ENCODE data around the gene SREBF1. TPM values are rescaled to one million over a fixed set of nuclear protein-coding genes. Genes with fewer than 3 reads are reported as not detected.

Gene SREBF1
- total RNA-seq, 4 donors from 2014 or later = 118 to 226 (median 185) TPM

DNA sequence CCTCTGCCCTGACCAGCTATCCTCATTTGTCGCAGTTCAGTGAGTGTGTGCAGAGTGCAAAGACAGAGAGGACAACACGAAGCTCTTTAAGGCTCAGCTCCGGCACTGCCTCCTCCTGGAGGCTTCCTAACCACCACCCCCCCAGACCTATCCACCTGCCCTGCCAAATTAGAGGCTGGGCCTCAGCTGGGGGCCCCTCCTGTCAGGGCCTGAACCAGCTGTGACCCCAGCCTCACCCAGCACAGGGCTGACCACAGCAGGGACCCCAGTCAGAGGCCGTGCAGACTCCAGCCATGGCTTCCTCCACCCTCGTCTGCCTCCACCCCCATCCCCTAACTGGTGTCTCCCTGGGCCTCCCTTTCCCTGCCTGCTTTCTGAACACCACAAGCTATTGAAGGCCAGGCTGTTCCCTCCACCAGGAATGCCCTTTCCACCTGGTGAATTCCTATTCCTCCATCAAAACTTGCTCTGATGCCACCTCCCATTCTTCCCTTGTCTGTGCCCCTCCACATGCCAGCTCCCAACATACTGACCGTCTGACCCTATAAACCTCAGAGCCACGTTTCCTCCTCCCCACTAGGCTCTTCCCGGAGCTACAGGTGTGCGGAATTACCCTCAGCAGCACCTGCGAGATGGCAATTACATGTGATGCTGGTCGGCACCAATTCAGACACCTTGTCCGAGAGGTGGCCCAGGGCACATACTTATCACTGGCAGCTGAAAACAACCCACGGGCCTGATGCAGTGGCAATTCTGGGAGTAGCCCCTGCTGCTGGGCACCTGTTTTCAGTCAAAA, 8.8 kb downstream of the SREBF1 start:
- Histone ChIP-seq H3K27me3 (no peaks in the 10 kb centered on the region), H3K4me1 (peaks cover 11 to 78% (median 16%) of the 10 kb centered on the region in 4 donors), H3K27ac (no peak overlapping the region), H3K4me3 (no peak overlapping the region), H3K36me3 (peaks cover 0 to 12% (median 0%) of the 10 kb centered on the region in 3 donors), H3K9me3 (no peaks in the 10 kb centered on the region)
- TF ChIP-seq POLR2A (IDR thresholded peaks at IDR 0.05) = no peak
- TF ChIP-seq, protein P1, sequence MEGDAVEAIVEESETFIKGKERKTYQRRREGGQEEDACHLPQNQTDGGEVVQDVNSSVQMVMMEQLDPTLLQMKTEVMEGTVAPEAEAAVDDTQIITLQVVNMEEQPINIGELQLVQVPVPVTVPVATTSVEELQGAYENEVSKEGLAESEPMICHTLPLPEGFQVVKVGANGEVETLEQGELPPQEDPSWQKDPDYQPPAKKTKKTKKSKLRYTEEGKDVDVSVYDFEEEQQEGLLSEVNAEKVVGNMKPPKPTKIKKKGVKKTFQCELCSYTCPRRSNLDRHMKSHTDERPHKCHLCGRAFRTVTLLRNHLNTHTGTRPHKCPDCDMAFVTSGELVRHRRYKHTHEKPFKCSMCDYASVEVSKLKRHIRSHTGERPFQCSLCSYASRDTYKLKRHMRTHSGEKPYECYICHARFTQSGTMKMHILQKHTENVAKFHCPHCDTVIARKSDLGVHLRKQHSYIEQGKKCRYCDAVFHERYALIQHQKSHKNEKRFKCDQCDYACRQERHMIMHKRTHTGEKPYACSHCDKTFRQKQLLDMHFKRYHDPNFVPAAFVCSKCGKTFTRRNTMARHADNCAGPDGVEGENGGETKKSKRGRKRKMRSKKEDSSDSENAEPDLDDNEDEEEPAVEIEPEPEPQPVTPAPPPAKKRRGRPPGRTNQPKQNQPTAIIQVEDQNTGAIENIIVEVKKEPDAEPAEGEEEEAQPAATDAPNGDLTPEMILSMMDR (IDR thresholded peaks at IDR 0.05) = no peak
- no peak for DNase-seq

DNA sequence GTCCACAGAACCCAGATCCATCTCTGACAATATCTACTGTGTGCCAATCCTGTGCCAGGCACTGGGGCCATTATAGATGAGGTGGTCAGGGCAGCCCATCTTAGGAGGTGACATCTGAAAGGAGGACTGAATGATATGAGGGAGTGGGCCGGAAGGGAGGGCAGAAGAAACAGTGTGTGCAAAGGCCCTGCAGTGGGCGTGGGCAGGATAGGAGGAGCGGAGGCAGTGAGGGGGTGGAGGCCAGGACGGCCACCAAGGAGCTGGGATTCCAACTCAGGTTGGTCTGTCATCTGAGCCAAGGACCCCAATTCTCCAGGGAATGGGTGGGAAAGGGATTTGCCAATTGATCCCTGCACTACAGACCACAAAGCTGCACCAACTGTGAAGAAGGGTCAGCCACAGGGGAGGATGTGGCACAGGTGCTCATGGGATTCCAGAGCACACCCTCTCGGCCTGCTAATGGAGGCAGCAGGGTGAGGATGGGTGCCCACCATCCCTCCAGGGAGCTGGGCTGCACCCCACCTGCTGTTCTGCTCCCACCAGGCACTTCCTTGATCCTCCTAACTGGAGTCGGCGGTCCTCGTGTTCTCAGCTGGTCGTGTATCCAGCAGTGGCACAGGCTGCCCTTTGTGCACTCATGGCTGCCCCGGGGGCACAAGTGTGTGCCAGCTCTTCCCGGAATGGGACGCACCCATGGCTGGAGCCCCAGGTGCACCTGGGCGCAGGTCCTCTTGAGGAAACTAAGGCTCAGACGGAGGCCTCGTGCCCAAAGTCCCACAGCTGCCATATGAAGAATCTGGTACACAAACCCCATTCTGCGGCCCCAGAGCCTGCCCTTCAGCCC, 9.6 kb downstream of the SREBF1 start:
- DNase-seq = no peak

DNA sequence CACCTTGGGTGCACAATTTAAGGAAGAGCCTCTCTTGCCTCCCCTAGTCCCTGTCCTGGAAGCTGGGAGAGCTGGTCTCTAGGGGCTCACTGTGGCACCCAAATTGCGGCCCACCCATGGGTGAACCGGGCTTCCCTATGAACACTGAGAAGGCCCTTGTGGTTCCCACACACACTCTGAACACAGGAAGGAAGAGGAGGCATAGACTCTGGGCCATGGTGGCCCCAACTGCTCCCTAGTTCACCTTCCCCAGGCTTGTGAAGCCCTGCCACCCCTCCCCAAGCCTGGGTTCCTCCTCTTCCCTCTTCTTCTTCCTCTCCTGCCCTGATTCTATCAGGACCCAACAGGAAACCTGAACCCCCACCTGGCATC, 10.5 kb downstream of the SREBF1 start:
- H3K4me3 ChIP-seq = no peak overlapping the region
- TF ChIP-seq POLR2A (IDR thresholded peaks at IDR 0.05) = no peak
- TF ChIP-seq, protein P1 (IDR thresholded peaks at IDR 0.05) = no peak
- H3K4me1 ChIP-seq = peaks cover 14 to 84% (median 20%) of the 10 kb centered on the region in 4 donors
- H3K27me3 ChIP-seq = no peaks in the 10 kb centered on the region
- peak overlapping the region in 3 of 4 donors; percentile 59 to 95 (median 84) for H3K27ac ChIP-seq
- no peaks in the 10 kb centered on the region for H3K9me3 ChIP-seq
- peaks cover 0 to 2% (median 0%) of the 10 kb centered on the region in 3 donors for H3K36me3 ChIP-seq
- DNase-seq = no peak

More for the DNA sequence above, 9.6 kb downstream of the SREBF1 start:
- peaks cover 0 to 10% (median 0%) of the 10 kb centered on the region in 3 donors for H3K36me3 ChIP-seq
- H3K27ac ChIP-seq = peak overlapping the region in 1 of 4 donors; percentile 59
- no peaks in the 10 kb centered on the region for H3K27me3 ChIP-seq
- TF ChIP-seq POLR2A (IDR thresholded peaks at IDR 0.05) = no peak
- TF ChIP-seq, protein P1 (IDR thresholded peaks at IDR 0.05) = no peak
- H3K9me3 ChIP-seq = no peaks in the 10 kb centered on the region
- no peak overlapping the region for H3K4me3 ChIP-seq
- peaks cover 14 to 84% (median 20%) of the 10 kb centered on the region in 4 donors for H3K4me1 ChIP-seq

DNA sequence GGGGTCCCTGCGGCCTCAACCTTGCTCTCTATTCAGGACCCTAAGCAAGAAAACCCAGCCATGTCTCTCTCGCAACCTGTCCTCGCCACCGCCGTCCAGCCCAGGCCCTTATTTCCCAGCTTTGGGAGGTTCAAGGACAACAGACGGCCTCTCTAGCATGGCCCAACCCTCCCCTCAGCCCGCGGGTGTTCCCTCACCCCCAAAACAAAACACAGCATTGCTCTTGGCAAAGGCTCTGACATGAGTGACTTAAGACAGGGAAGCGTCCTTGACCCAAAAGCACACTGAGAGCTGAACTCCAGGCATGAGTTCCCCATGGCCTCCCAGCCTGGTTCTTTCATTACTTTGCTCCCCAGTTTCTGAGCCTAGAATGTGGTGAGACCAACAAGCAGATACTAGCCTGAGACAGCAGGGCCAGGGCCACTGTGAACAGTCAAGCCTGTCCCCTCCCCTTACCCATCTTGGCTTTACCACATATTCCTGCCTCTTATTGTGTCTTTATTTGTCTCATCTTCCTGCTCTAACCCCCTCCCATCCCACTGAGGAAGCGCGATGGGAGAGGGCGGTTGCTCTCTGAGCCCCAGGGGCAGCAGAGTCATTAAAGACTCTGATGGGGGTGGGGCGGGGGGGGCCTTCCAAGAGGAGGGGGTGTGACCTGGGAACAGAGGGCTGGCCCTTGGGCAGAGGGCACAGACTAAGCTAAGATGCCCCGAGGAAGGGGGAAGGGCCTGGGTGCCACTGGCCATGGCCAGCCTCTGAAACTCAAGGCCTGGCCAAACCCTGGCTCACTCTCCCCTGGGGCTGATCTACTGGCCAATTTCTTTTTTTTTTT, 11.8 kb downstream of the SREBF1 start:
- TF ChIP-seq, protein P1 (IDR thresholded peaks at IDR 0.05) = no peak
- TF ChIP-seq POLR2A (IDR thresholded peaks at IDR 0.05) = no peak
- DNase-seq = no peak
- Histone ChIP-seq H3K27ac (peak overlapping the region; percentile 68 to 95 (median 88)), H3K27me3 (no peaks in the 10 kb centered on the region), H3K4me1 (peaks cover 14 to 84% (median 20%) of the 10 kb centered on the region in 4 donors), H3K36me3 (peaks cover 0 to 3% (median 0%) of the 10 kb centered on the region in 3 donors), H3K4me3 (no peak overlapping the region), H3K9me3 (no peaks in the 10 kb centered on the region)
